HepG2 (cell line): ENCODE data around the gene RNASE8. TPM values are rescaled to one million over a fixed set of nuclear protein-coding genes. Genes with fewer than 3 reads are reported as not detected.

Source experiments
- CHD2 ChIP-seq: IDR thresholded peaks from 2 replicates; pipeline ENCODE4 v1.6.1; 2011; ENCODE audit warnings: low read depth, low read length, improper control_type of control experiment
- KAT2B ChIP-seq: fragments of 150-350 bp; IDR thresholded peaks from 2 replicates; pipeline ENCODE4 v1.6.1; 2014; ENCODE audit warnings: low read depth, low read length, borderline replicate concordance
- MED13 ChIP-seq: sonication (generic); formaldehyde crosslinking; IDR thresholded peaks from 2 replicates; pipeline ENCODE4 v1.5.0; 2020; ENCODE audit warnings: missing genetic modification reagents
- MEF2D ChIP-seq: sonication (generic); formaldehyde crosslinking; IDR thresholded peaks from 2 replicates; pipeline ENCODE4 v1.5.1; 2020; ENCODE audit warnings: mild to moderate bottlenecking, missing genetic modification reagents
- NR1H2 ChIP-seq: sonication (generic); formaldehyde crosslinking; IDR thresholded peaks from 2 replicates; pipeline ENCODE4 v1.8.1; 2022; ENCODE audit warnings: low read depth, missing genetic modification reagents, borderline replicate concordance
- SMARCE1 ChIP-seq: fragments of 450-650 bp; IDR thresholded peaks from 2 replicates; pipeline ENCODE4 v1.6.1; 2017; ENCODE audit warnings: borderline replicate concordance
- STAG1 ChIP-seq: sonication (generic); formaldehyde crosslinking; IDR thresholded peaks from 2 replicates; pipeline ENCODE4 v1.4.0; 2020; ENCODE audit warnings: missing genetic modification reagents
- TSC22D2 ChIP-seq: sonication (generic); formaldehyde crosslinking; IDR thresholded peaks from 2 replicates; pipeline ENCODE4 v1.5.1; 2020; ENCODE audit warnings: missing genetic modification reagents, mild to moderate bottlenecking, borderline replicate concordance
- ZNF121 ChIP-seq: sonication (generic); formaldehyde crosslinking; IDR thresholded peaks from 2 replicates; pipeline ENCODE4 v1.5.0; 2020; ENCODE audit warnings: mild to moderate bottlenecking, missing genetic modification reagents
- ZNF598 ChIP-seq: sonication (generic); formaldehyde crosslinking; IDR thresholded peaks from 2 replicates; pipeline ENCODE4 v1.5.1; 2020; ENCODE audit warnings: mild to moderate bottlenecking, missing genetic modification reagents, borderline replicate concordance
- ZNF766 ChIP-seq: sonication (generic); formaldehyde crosslinking; IDR thresholded peaks from 2 replicates; pipeline ENCODE4 v1.5.0; 2020; ENCODE audit warnings: missing genetic modification reagents, borderline replicate concordance
- polyA plus RNA-seq, 8 experiments: library from polyadenylated mRNA; depleted of rRNA in 3 of 8; stranded (reverse) in 7 of 8; unstranded in 1 of 8; fragments of >200 nt; fragmentation: Illumina TruSeq in 4 of 8; extraction: Trizol in 4 of 8; gene quantifications; 2 replicates each; pipeline versions ENCODE4 v1.2.1 to v1.2.3, GENCODE V29; 2011 to 2016; ENCODE audit warnings: low read depth in 4 of 8, missing spikeins in 1 of 8, mixed read lengths in 1 of 8; ENCODE audit not compliant: insufficient read depth in 1 of 8
- total RNA-seq, 5 experiments: library from RNA; depleted of rRNA; stranded (reverse); fragments of >200 nt; fragmentation: Illumina TruSeq; extraction: Trizol; gene quantifications; 2 replicates each; pipeline ENCODE4 v1.2.3, GENCODE V29; 2016; ENCODE audit warnings: low read depth in 1 of 5
- TF ChIP-seq, protein P1 (sequence below): IDR thresholded peaks from 2 replicates; pipeline ENCODE4 v1.6.1; 2016; ENCODE audit warnings: low read depth, control low read depth
- TF ChIP-seq, protein P2 (sequence below): sonication (generic); formaldehyde crosslinking; IDR thresholded peaks from 2 replicates; pipeline ENCODE4 v1.5.1; 2020; ENCODE audit warnings: missing genetic modification reagents, mild to moderate bottlenecking, borderline replicate concordance
- TF ChIP-seq, protein P3 (sequence below): sonication (generic); formaldehyde crosslinking; IDR thresholded peaks from 2 replicates; pipeline ENCODE4 v1.4.0; 2020; ENCODE audit warnings: mild to moderate bottlenecking, missing genetic modification reagents
- TF ChIP-seq, protein P4 (sequence below): sonication (generic); formaldehyde crosslinking; IDR thresholded peaks from 2 replicates; pipeline ENCODE4 v1.4.0; 2020; ENCODE audit warnings: low read depth, missing genetic modification reagents

Gene RNASE8
- total and polyA plus RNA-seq, 2 of the 13 experiments (the other 11 are each of a cell fraction or from before 2014, with no cell fraction given), result not detected

DNA sequence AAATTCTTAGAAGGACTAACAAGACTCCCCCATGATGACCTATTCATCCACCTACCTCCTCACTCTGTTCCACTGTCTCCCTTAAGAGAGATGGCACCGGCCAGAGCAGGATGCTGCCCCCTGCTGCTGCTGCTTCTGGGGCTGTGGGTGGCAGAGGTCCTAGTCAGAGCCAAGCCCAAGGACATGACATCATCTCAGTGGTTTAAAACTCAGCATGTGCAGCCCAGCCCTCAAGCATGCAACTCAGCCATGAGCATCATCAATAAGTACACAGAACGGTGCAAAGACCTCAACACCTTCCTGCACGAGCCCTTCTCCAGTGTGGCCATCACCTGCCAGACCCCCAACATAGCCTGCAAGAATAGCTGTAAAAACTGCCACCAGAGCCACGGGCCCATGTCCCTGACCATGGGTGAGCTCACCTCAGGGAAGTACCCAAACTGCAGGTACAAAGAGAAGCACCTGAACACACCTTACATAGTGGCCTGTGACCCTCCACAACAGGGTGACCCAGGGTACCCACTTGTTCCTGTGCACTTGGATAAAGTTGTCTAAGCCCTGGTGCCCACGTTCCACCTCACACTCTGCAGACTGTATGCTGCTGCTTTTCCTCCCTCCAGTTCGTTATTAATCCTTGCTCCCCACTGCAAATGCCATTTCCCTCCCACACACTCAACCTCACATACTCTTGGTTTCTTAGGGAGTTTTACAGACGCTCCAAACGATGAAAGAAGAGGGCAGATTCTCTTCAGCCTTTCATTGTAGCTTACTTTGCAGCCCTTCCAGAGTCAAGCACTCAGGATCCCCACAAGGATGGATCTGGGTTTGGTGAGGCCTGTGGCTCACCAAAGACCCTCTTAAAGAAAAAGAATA is at the start of gene RNASE8 (continued):
- TF ChIP-seq, protein P1, sequence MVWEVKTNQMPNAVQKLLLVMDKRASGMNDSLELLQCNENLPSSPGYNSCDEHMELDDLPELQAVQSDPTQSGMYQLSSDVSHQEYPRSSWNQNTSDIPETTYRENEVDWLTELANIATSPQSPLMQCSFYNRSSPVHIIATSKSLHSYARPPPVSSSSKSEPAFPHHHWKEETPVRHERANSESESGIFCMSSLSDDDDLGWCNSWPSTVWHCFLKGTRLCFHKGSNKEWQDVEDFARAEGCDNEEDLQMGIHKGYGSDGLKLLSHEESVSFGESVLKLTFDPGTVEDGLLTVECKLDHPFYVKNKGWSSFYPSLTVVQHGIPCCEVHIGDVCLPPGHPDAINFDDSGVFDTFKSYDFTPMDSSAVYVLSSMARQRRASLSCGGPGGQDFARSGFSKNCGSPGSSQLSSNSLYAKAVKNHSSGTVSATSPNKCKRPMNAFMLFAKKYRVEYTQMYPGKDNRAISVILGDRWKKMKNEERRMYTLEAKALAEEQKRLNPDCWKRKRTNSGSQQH, result no peak; the same call in 1 of the 2 replicates
- TF ChIP-seq KAT2B (no peak), NR1H2 (CRISPR knock-in tag) (no peak), SMARCE1 (no peak), MED13 (no peak), STAG1 (CRISPR knock-in tag) (peak; percentile 20; the same call in 1 of the 2 replicates), ZNF598 (no peak), TSC22D2 (CRISPR knock-in tag) (no peak), MEF2D (peak; percentile 46; the same call in 1 of the 2 replicates), ZNF766 (CRISPR knock-in tag) (no peak), ZNF121 (CRISPR knock-in tag) (no peak), CHD2 (no peak)
- TF ChIP-seq, protein P2, sequence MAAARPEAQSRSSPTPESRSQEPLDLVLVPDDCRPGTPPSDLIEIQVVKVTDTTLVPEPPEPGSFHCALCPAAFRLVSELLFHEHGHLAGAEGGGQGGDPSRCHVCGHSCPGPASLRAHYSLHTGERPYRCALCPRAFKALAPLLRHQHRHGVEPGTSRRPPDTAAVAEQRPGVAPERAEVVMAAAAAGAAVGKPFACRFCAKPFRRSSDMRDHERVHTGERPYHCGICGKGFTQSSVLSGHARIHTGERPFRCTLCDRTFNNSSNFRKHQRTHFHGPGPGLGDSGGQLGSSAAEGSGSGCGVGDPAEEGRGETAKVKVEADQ, result no peak
- TF ChIP-seq, protein P3, sequence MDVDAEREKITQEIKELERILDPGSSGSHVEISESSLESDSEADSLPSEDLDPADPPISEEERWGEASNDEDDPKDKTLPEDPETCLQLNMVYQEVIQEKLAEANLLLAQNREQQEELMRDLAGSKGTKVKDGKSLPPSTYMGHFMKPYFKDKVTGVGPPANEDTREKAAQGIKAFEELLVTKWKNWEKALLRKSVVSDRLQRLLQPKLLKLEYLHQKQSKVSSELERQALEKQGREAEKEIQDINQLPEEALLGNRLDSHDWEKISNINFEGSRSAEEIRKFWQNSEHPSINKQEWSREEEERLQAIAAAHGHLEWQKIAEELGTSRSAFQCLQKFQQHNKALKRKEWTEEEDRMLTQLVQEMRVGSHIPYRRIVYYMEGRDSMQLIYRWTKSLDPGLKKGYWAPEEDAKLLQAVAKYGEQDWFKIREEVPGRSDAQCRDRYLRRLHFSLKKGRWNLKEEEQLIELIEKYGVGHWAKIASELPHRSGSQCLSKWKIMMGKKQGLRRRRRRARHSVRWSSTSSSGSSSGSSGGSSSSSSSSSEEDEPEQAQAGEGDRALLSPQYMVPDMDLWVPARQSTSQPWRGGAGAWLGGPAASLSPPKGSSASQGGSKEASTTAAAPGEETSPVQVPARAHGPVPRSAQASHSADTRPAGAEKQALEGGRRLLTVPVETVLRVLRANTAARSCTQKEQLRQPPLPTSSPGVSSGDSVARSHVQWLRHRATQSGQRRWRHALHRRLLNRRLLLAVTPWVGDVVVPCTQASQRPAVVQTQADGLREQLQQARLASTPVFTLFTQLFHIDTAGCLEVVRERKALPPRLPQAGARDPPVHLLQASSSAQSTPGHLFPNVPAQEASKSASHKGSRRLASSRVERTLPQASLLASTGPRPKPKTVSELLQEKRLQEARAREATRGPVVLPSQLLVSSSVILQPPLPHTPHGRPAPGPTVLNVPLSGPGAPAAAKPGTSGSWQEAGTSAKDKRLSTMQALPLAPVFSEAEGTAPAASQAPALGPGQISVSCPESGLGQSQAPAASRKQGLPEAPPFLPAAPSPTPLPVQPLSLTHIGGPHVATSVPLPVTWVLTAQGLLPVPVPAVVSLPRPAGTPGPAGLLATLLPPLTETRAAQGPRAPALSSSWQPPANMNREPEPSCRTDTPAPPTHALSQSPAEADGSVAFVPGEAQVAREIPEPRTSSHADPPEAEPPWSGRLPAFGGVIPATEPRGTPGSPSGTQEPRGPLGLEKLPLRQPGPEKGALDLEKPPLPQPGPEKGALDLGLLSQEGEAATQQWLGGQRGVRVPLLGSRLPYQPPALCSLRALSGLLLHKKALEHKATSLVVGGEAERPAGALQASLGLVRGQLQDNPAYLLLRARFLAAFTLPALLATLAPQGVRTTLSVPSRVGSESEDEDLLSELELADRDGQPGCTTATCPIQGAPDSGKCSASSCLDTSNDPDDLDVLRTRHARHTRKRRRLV, result no peak
- TF ChIP-seq, protein P4, sequence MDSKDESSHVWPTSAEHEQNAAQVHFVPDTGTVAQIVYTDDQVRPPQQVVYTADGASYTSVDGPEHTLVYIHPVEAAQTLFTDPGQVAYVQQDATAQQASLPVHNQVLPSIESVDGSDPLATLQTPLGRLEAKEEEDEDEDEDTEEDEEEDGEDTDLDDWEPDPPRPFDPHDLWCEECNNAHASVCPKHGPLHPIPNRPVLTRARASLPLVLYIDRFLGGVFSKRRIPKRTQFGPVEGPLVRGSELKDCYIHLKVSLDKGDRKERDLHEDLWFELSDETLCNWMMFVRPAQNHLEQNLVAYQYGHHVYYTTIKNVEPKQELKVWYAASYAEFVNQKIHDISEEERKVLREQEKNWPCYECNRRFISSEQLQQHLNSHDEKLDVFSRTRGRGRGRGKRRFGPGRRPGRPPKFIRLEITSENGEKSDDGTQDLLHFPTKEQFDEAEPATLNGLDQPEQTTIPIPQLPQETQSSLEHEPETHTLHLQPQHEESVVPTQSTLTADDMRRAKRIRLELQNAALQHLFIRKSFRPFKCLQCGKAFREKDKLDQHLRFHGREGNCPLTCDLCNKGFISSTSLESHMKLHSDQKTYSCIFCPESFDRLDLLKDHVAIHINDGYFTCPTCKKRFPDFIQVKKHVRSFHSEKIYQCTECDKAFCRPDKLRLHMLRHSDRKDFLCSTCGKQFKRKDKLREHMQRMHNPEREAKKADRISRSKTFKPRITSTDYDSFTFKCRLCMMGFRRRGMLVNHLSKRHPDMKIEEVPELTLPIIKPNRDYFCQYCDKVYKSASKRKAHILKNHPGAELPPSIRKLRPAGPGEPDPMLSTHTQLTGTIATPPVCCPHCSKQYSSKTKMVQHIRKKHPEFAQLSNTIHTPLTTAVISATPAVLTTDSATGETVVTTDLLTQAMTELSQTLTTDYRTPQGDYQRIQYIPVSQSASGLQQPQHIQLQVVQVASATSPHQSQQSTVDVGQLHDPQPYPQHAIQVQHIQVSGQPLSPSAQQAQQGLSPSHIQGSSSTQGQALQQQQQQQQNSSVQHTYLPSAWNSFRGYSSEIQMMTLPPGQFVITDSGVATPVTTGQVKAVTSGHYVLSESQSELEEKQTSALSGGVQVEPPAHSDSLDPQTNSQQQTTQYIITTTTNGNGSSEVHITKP (CRISPR knock-in tag), result no peak
